Ectodermal cell (in vitro differentiated cells): ENCODE results near the gene OGT.

Experiments used
- H3K27ac ChIP-seq: 2 replicates; pipeline ENCODE4 v1.7.0; 2013; ENCODE audit warnings: mild to moderate bottlenecking, low read depth, low read length; ENCODE audit not compliant: insufficient read depth, poor library complexity, severe bottlenecking
- H3K27me3 ChIP-seq: 2 replicates; pipeline ENCODE4 v1.7.0; 2013; ENCODE audit warnings: mild to moderate bottlenecking, low read length; ENCODE audit not compliant: insufficient read depth, control insufficient read depth, poor library complexity, severe bottlenecking
- H3K36me3 ChIP-seq: one replicate; pipeline ENCODE4 v1.7.0; 2013; ENCODE audit warnings: low read length; ENCODE audit not compliant: control insufficient read depth, insufficient read depth
- H3K4me1 ChIP-seq: one replicate; pipeline ENCODE4 v1.7.0; 2013; ENCODE audit warnings: low read length; ENCODE audit not compliant: control insufficient read depth, insufficient read depth
- H3K4me3 ChIP-seq: 2 replicates; pipeline ENCODE4 v1.7.0; 2013; ENCODE audit warnings: low read depth, low read length, control low read depth; ENCODE audit not compliant: insufficient read depth
- H3K9me3 ChIP-seq: 2 replicates; pipeline ENCODE4 v1.7.0; 2013; ENCODE audit warnings: mild to moderate bottlenecking, low read length, moderate library complexity; ENCODE audit not compliant: control insufficient read depth
- WGBS, 2 experiments: methylation state at CpG; one replicate each; pipeline ENCODE4 v1.1.7; 2013; ENCODE audit warnings: missing lambda C conversion rate in 2 of 2; 5-methylcytosine and 5-hydroxymethylcytosine counted together

OGT gene

GRCh38 chrX:71537743-71538142, 4.8 kb downstream of the OGT start:
- 96 to 99% methylated on average over 8 to 9 of the region's 9 CpGs for WGBS, 2 experiments
- Histone ChIP-seq H3K27me3 (no peaks in the 10 kb centered on the region), H3K9me3 (no peaks in the 10 kb centered on the region), H3K36me3 (peaks cover 3% of the 10 kb centered on the region), H3K4me3 (no peak overlapping the region), H3K4me1 (no peaks in the 10 kb centered on the region), H3K27ac (no peak overlapping the region)

GRCh38 chrX:71540801-71541200, 7.9 kb downstream of the OGT start:
- Histone ChIP-seq H3K4me3 (no peak overlapping the region), H3K27me3 (no peaks in the 10 kb centered on the region), H3K9me3 (no peaks in the 10 kb centered on the region), H3K36me3 (peaks cover 3% of the 10 kb centered on the region), H3K4me1 (no peaks in the 10 kb centered on the region), H3K27ac (no peak overlapping the region)
- WGBS, 2 experiments = 91 to 94% methylated on average over 3 of the region's 3 CpGs

GRCh38 chrX:71541210-71542022, 8.5 kb downstream of the OGT start:
- WGBS, 2 experiments = 90 to 93% methylated on average over 8 of the region's 8 CpGs
- Histone ChIP-seq H3K4me1 (no peaks in the 10 kb centered on the region), H3K27me3 (no peaks in the 10 kb centered on the region), H3K4me3 (no peak overlapping the region), H3K36me3 (peaks cover 3% of the 10 kb centered on the region), H3K27ac (no peak overlapping the region), H3K9me3 (no peaks in the 10 kb centered on the region)

DNA sequence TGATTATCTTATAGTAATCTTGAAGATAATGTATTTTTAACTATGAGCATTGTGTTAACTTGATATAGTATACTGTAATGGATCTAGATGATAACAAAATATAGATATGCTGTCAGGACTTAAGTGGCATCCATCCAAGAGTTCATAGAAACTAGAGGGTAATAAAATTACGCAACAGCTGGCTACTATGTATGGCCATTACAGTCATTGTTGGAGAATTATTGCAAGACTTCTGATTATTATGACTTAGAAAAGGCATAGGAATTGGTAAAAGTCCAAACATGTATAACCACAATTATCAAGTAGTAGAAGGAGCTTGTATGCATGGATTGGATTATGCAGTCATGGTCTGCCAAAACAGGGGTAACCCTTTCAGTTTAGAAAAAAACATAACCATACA, 9.5 kb downstream of the OGT start:
- 92 to 100% methylated on average over 1 of the region's 1 CpG for WGBS, 2 experiments
- Histone ChIP-seq H3K27me3 (no peaks in the 10 kb centered on the region), H3K4me1 (no peaks in the 10 kb centered on the region), H3K36me3 (peaks cover 11% of the 10 kb centered on the region), H3K27ac (no peak overlapping the region), H3K9me3 (no peaks in the 10 kb centered on the region), H3K4me3 (no peak overlapping the region)

DNA sequence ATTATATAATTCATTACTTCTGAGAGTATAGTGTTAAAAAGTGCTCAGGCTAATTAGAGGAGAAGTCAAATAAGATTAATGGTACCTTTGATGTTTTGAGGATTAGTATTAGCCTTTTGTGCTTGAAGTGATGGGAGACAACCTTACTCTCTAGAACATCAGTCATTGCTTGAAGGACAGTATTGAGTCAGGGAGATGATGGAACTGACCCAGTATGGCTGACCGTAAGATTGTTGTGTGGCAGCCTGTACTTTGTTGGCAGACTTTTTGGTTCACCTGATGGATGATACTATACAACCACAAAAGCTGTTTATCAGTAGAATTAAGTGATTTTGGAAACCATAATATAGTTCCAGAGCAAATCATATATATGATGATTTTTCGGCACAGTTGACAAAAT, 9.9 kb downstream of the OGT start:
- H3K27ac ChIP-seq = no peak overlapping the region
- H3K9me3 ChIP-seq = no peaks in the 10 kb centered on the region
- peaks cover 14% of the 10 kb centered on the region for H3K36me3 ChIP-seq
- H3K27me3 ChIP-seq = no peaks in the 10 kb centered on the region
- no peak overlapping the region for H3K4me3 ChIP-seq
- WGBS, 2 experiments = 88% methylated on average over 2 of the region's 2 CpGs; no CpG with 5 or more reads in 1 of the 2 experiments
- H3K4me1 ChIP-seq = no peaks in the 10 kb centered on the region

- H3K36me3 ChIP-seq = peaks cover 14% of the 10 kb centered on the region
- 93 to 94% methylated on average over 1 of the region's 2 CpGs for WGBS, 2 experiments
- no peaks in the 10 kb centered on the region for H3K4me1 ChIP-seq
- H3K27ac ChIP-seq = no peak overlapping the region
- no peak overlapping the region for H3K4me3 ChIP-seq
- no peaks in the 10 kb centered on the region for H3K27me3 ChIP-seq
- H3K9me3 ChIP-seq = no peaks in the 10 kb centered on the region
Observed at GRCh38 chrX:71543316-71543715, 10.4 kb downstream of the OGT start.

DNA sequence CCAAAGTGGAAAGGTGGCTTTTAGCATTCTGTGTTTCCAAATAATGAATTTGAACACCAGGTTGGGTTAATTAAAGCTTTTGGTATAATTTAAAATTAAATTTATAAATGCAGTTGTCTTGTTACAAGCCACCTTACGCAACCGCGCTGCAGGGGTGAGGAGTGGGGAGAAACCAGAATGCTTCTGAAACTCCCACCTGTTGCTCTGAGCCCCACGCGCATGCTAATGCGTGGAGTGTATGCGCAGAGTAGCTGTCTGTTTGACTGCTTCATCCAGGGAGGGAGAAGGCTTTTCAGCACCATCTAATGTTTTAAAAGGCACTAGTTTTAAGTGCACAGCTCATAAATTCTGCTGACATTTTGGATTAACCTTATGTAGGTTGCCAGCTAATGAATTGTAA, 12.5 kb downstream of the OGT start:
- WGBS, 2 experiments = 90 to 94% methylated on average over 7 of the region's 7 CpGs
- Histone ChIP-seq H3K27ac (no peak overlapping the region), H3K9me3 (no peaks in the 10 kb centered on the region), H3K4me1 (no peaks in the 10 kb centered on the region), H3K36me3 (peaks cover 18% of the 10 kb centered on the region), H3K27me3 (no peaks in the 10 kb centered on the region), H3K4me3 (no peak overlapping the region)

DNA sequence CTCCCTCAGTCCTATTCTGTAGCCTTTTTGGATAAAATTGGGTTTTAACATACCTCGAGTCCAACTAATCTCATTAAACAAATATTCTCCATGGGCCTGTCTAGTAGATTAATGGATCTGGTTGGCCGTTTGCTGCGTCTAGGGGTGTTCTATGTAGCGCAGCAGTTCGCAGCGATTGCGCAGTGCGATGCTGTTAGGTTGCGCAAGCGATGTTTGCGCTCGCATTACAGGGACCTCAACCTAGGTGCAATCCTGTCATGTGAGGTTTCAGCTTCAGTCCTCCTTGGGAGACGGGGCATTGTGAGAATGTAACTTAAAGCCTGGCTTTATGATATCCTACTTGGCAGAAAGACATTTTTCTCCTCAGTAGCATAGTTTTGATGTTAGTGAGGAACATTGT, 14.0 kb downstream of the OGT start:
- Histone ChIP-seq H3K9me3 (no peaks in the 10 kb centered on the region), H3K27ac (no peak overlapping the region), H3K4me1 (no peaks in the 10 kb centered on the region), H3K27me3 (no peaks in the 10 kb centered on the region), H3K4me3 (no peak overlapping the region), H3K36me3 (peaks cover 15% of the 10 kb centered on the region)
- WGBS, 2 experiments = 96 to 98% methylated on average over 11 to 13 of the region's 13 CpGs

- Histone ChIP-seq H3K4me3 (no peak overlapping the region), H3K36me3 (peaks cover 15% of the 10 kb centered on the region), H3K27ac (no peak overlapping the region), H3K4me1 (no peaks in the 10 kb centered on the region), H3K9me3 (no peaks in the 10 kb centered on the region), H3K27me3 (no peaks in the 10 kb centered on the region)
- WGBS, 2 experiments = 96 to 97% methylated on average over 6 to 7 of the region's 7 CpGs
Observed at GRCh38 chrX:71547339-71547738, 14.4 kb downstream of the OGT start.

- 80 to 100% methylated on average over 1 of the region's 1 CpG for WGBS, 2 experiments
- no peaks in the 10 kb centered on the region for H3K9me3 ChIP-seq
- H3K27ac ChIP-seq = no peak overlapping the region
- H3K4me3 ChIP-seq = no peak overlapping the region
- H3K36me3 ChIP-seq = peaks cover 15% of the 10 kb centered on the region
- H3K4me1 ChIP-seq = no peaks in the 10 kb centered on the region
- H3K27me3 ChIP-seq = no peaks in the 10 kb centered on the region
Observed at GRCh38 chrX:71549986-71550385, 17.1 kb downstream of the OGT start.
